GM11168 (cell line): Measurements from ENCODE around the gene TAL1.

ENCODE experiments used
- in situ Hi-C: fragments of 300-500 bp; cut with MboI; formaldehyde crosslinking; loops from one replicate; pipeline ENCODE4 v1.12.0; 2022; ENCODE audit warnings: low sequenced_read_pairs; ENCODE audit not compliant: unreplicated experiment

TAL1 gene

GRCh38 chr1:47190509-47190855 is 41.5 kb downstream of the TAL1 start:
- in situ Hi-C loops: loop anchor here (25.0 kb wide), 2 partner anchors 222 to 522 kb away; partner anchors contain the start of gene FOXE3

DNA sequence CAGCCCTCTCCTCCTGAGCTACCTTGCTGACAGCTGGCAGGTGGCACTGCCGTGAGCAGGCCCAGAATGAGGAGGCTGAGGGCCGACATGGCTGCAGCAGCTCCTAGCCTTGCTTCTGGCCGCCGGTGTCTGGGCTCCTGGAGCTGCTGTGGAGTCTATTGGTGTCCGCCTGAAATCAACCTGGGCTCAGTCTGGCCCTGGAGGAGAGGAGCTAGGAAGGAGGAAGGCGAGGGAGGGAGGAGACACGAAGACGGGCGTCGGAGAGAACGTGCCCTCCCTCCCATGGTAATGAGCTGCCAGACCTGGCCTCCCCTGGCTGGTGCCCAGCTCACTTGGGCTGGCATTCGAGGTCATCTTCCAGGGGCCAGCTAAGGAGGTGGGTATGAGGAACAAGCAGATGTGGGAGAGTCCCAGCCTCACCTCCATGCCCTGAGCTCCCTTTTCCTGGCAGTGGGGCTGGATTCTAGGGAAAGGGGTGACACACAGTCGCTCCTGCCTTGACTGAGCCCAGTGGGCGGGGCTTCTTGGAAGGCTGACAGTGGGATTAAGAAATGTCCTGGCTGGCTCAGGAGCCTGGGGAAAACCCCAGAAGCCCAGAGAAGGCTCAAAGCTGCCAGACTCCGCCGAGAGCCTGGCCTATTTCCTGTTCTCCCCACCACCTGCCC is 42.0 kb downstream of the TAL1 start, which contains the start of gene PDZK1IP1:
TSS of gene PDZK1IP1 (minus strand) at position 193 of the 665 bp plus-strand sequence. CDS start at position 89, 104 bp downstream.
- in situ Hi-C loops: loop anchor here (25.0 kb wide), 2 partner anchors 222 to 522 kb away; partner anchors contain the start of gene FOXE3

- in situ Hi-C loops: loop anchor here (25.0 kb wide), 2 partner anchors 223 to 523 kb away; partner anchors contain the start of gene FOXE3
Observed at GRCh38 chr1:47188791-47189785, 42.9 kb downstream of the TAL1 start.

- in situ Hi-C loops: loop anchor here (25.0 kb wide), 2 partner anchors 224 to 524 kb away; partner anchors contain the start of gene FOXE3
Observed at GRCh38 chr1:47187926-47188250, 44.1 kb downstream of the TAL1 start.

DNA sequence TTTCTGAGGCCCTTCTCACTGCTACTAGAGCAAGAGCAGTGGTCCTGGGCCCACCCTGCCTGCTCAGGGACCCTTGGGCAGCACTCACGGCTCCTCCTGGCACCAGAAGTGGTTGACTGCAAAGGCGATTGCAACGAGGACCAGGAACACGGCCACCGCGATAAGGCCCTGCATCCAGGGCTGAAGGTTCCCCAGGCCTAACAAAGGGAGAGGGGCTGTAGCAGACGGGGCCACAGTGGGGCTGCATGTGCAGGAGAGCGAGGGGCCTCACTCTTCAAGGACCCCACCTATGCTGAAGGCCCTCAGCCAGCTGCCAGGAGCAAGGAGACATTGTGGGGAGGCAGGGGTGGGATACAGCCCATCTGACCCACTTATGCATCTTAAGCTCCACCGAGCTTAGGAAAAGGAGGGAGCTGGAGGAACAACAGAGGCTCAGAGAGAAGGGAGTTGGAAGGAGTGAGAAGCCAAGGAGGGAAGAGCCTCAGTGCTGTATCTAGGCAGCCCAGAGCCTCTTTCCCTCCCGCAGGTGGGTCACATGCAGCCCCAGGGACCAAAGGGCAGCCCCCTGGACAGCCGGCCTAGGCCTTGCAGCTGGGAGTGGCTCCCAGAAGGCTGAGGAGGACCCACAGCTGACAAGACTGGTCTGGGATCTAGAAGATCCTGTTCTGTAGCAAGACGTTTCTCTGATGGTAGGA is 44.6 kb downstream of the TAL1 start:
- in situ Hi-C loops: loop anchor here (25.0 kb wide), 2 partner anchors 225 to 525 kb away; partner anchors contain the start of gene FOXE3

DNA sequence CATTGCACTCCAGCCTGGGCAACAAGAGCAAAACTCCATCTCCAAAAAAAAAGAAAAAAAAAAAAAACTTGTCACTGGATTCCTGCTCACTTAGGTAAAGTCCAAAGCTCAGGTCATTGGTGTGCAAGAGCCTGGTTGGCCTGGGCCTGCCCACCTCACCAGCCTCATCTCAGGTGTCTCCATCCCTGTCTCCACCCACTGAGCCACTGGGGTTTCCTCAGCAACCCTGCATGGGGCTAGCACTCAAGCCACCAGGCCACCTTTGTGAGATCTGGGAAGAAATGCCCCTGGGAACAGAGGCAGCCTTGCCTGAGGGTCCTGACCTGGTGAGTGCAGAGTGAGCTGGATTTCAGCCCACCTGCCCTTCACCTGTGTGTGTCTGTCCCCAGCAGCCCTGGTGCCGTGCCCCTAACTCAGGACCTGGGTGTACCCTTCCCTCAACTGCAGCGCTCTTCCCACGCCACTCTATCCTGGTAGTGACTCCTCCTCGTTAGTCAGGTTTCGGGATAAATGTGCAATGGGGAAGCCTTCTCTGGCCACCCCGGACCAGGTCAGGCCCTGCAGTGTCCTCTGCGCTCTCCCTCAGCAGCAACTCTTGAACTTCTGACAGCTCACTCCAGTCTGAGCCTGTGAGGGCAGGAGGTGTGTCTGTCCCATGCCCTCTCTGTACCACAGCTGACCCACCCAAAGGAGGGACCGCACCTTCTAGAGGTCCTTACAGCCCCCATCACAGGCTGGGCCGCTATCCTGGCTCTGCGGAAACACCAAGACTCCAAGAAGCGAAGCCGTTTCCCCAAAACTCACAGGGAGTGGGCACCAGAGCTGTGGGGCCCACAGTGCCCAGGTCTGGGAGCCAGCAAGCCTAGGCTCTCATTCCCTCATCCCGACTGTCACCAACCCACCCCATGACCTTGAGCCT is 45.5 kb downstream of the TAL1 start:
- in situ Hi-C loops: loop anchor here (25.0 kb wide), 2 partner anchors 226 to 526 kb away; partner anchors contain the start of gene FOXE3

DNA sequence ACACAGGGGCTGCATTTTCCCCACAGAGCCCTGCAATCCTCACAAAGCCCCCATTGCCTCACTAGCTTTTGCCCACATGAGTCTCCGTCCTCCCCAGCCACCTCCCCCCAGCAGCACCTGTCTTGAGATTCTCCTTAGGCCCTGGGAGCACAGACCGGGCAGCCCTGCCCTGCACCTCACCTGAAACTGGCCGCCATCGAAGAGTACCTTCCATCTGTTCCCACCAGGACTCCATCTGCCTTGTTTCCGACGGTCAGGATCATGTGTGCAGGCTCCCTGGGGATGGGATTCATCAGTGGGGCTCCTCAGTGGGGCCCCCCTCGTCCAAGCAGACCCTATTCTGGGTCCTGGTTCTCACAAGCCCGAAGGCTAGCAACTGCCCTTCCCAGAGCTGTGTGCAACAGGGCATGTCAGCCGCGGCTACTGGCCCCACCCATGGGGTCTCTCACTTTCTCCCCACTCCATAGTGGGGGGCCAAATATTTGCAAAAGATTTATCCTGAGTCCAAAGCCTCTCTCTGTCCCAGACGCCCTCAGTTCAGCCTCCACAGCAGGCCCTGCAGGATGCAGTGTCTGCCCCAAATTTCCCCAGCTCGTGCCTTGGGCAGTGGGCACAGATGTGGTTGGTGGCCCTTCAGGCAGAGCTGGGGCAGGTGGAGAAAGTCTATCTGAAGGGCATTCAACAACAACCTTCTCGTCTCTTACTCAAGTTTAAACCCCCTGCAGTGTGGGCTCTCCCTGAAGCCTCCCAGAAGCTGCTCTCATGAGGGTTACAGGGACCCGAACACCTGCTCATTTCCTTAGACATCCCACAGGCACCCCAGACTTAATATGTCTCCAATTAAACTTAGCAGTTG is 47.0 kb downstream of the TAL1 start:
- in situ Hi-C loops: loop anchor here (25.0 kb wide), 2 partner anchors 227 to 527 kb away; partner anchors contain the start of gene FOXE3

DNA sequence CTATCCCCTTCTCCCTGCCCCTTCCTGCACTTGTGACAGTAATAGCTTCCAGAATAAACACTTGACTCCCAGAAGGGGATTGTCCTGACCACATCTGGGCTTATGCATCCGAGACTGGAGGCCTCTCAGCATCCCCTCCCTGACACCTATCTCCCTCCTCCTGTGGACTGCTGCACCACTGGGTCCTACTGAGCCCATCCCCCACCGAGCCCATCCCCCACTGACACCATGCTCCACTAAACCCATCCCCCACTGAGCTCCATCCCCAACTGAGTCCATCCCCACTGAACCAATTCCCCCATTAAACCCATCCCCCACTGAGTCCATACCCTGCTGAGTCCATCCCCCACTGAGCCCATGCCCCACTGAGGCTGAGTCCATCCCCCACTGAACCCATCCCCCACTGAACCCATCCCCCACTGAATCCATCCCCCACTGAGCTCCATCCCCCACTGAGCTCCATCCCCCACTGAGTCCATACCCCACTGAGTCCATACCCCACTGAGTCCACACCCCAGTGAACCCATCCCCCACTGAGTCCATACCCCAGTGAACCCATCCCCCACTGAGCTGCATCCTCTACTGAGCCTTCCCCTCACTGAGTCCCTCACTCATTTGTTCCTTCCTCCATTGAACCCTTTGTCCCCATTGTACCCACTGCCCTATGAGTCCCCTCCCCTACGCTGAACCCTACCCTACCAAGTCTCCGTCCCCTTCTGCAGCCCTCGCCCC is 47.8 kb downstream of the TAL1 start:
- in situ Hi-C loops: loop anchor here (25.0 kb wide), 2 partner anchors 228 to 528 kb away; partner anchors contain the start of gene FOXE3

- in situ Hi-C loops: loop anchor here (25.0 kb wide), 2 partner anchors 229 to 529 kb away; partner anchors contain the start of gene FOXE3
Observed at GRCh38 chr1:47183308-47184089, 48.5 kb downstream of the TAL1 start.

- in situ Hi-C loops: loop anchor here (25.0 kb wide), 2 partner anchors 230 to 530 kb away; partner anchors contain the start of gene FOXE3
Observed at GRCh38 chr1:47182676-47183235, 49.3 kb downstream of the TAL1 start.

DNA sequence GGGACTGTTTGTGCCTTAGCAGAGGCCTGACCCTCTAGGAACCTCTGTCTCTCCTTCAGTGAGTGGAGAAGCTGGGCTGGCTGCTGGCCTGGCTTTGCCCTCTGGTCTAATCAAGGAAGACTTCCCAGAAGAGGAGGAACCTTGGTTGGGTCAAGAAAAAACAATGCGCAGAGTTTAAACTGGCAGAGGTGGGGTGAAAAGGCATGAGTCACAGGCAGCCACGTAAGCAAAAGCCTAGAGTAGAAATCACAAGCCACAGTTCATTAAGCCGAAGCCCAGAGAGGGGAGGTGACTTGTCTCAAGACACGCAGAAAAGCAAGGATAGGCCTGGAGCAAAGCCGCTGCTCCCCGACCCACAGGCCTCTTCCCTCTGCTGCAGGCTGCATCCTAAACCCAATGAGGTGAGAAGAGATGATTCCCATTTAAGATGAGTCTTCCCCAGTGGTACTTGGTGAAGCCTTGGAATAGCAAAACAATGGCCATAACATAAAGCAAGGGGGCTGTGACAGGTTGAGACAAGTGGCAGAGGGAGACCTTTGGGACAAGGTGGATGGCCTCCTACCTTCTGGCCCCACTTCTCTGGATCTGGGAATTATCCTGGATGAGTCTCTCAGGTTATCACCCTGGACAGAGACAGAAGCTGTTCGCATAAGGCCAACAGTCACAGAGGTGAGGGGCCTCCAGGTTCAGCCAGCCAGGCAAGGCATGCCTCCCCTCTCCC is 49.9 kb downstream of the TAL1 start:
- in situ Hi-C loops: loop anchor here (25.0 kb wide), 2 partner anchors 230 to 530 kb away; partner anchors contain the start of gene FOXE3

- in situ Hi-C loops: loop anchor here (25.0 kb wide), 2 partner anchors 231 to 531 kb away; partner anchors contain the start of gene FOXE3
Observed at GRCh38 chr1:47181095-47181954, 50.7 kb downstream of the TAL1 start.

DNA sequence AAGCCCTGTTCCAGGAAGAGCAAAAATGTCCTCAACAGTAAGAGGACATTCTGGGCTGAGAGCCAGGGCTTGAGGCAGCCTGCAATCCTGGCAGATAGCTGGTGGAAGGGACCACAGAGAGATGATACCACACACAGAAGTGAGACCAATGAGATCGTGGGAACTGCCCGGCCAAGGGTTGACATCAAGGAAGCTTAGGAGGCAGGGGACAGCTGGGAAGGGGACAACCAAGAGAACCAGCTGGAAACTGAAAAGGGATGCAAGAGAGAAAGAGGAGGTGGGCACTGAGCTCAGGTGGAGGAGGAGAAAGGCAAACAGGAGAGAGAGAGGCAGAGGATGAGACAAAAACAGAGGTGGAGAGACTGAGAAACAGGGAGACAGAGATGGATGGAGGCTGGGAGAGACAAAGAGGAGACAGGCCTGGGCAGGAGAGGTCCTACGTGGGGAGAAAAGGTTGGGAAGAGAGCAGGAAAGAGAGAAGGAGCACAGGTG is 51.4 kb downstream of the TAL1 start:
- in situ Hi-C loops: loop anchor here (25.0 kb wide), 2 partner anchors 232 to 532 kb away; partner anchors contain the start of gene FOXE3

GRCh38 chr1:47179988-47180563 is 51.9 kb downstream of the TAL1 start:
- in situ Hi-C loops: loop anchor here (25.0 kb wide), 2 partner anchors 232 to 532 kb away; partner anchors contain the start of gene FOXE3
